Measurements from ENCODE around the gene TBKBP1. TPM values are rescaled to one million over a fixed set of nuclear protein-coding genes. Genes with fewer than 3 reads are reported as not detected.
"Not testable (repeated sequence)": the region's sequence is repeated elsewhere in the genome, so short reads cannot be mapped to it uniquely, and the experiment has no call there.

TBKBP1 gene
- total and polyA plus RNA-seq, 2 experiments from 2014 or later: 22.6 to 143 TPM

GRCh38 chr17:47678196-47678595, 15.8 kb upstream of the TBKBP1 start:
- H3K27ac ChIP-seq: peak overlapping the region; percentile 90
- TF ChIP-seq, protein P1, sequence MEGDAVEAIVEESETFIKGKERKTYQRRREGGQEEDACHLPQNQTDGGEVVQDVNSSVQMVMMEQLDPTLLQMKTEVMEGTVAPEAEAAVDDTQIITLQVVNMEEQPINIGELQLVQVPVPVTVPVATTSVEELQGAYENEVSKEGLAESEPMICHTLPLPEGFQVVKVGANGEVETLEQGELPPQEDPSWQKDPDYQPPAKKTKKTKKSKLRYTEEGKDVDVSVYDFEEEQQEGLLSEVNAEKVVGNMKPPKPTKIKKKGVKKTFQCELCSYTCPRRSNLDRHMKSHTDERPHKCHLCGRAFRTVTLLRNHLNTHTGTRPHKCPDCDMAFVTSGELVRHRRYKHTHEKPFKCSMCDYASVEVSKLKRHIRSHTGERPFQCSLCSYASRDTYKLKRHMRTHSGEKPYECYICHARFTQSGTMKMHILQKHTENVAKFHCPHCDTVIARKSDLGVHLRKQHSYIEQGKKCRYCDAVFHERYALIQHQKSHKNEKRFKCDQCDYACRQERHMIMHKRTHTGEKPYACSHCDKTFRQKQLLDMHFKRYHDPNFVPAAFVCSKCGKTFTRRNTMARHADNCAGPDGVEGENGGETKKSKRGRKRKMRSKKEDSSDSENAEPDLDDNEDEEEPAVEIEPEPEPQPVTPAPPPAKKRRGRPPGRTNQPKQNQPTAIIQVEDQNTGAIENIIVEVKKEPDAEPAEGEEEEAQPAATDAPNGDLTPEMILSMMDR (IDR thresholded peaks at IDR 0.05; ENCODE audit: low read depth, low read length): no peak
- DNase-seq (ENCODE audit: low read depth in 1 of 2, low spot score in 1 of 2): no peak
- H3K9me3 ChIP-seq (ENCODE audit: low read depth): no peaks in the 10 kb centered on the region
- H3K27me3 ChIP-seq: no peaks in the 10 kb centered on the region
- H3K4me3 ChIP-seq: no peak overlapping the region
- peaks cover 39% of the 10 kb centered on the region for H3K4me1 ChIP-seq (ENCODE audit: low read depth)
- peaks cover 66% of the 10 kb centered on the region for H3K36me3 ChIP-seq

DNA sequence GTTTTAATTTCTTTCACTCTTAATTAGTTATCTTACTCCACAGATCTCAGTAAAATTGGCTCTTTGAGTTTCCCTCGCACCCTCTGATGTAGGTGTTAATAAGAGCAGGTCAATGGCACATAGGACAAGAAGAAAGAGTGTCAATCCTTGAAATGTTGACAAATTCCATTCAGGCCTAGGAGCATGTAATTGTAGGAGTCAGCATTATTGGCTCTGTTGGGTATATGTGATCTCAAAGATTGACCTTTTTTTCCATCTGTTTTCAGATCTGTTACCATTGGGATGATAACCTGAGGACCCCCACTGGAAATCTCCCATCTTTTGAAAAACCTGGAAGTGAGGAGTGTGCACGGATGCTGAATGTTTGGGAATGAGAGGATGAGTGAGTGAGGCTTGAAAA, 11.8 kb upstream of the TBKBP1 start:
- no peaks in the 10 kb centered on the region for H3K27me3 ChIP-seq
- no peak for DNase-seq (ENCODE audit: low read depth in 1 of 2, low spot score in 1 of 2)
- H3K36me3 ChIP-seq: peaks cover 52% of the 10 kb centered on the region
- H3K9me3 ChIP-seq (ENCODE audit: low read depth): no peaks in the 10 kb centered on the region
- no peak overlapping the region for H3K27ac ChIP-seq
- peaks cover 2% of the 10 kb centered on the region for H3K4me1 ChIP-seq (ENCODE audit: low read depth)
- TF ChIP-seq, protein P1 (IDR thresholded peaks at IDR 0.05; ENCODE audit: low read depth, low read length): no peak
- no peak overlapping the region for H3K4me3 ChIP-seq

GRCh38 chr17:47682727-47683126, 11.2 kb upstream of the TBKBP1 start:
- peaks cover 47% of the 10 kb centered on the region for H3K36me3 ChIP-seq
- not testable (repeated sequence) for H3K27ac ChIP-seq; H3K9me3 ChIP-seq (ENCODE audit: low read depth)

DNA sequence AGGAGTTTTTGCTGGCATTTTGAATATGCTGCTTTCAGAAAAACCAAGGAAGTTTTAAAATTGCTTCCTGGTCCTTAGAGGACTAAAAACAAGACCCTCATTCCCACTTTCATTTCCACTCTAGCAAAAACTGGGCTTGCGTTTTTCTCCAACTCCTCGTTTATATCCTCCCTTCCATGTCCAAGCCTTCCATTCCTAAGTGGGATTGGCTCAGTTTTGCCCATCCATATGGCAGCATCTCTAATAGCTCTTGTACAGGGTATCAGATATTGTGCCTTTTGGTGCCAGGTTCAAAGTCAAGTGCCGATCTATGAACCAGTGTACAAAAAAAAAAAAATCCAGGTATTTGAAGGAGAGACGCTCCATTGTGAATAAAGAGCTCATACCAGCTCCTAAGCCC, 9.9 kb upstream of the TBKBP1 start:
- H3K36me3 ChIP-seq: peaks cover 36% of the 10 kb centered on the region
- no peak for DNase-seq (ENCODE audit: low read depth in 1 of 2, low spot score in 1 of 2)

More at GRCh38 chr17:47682727-47683126, 11.2 kb upstream of the TBKBP1 start:
- not testable (repeated sequence) for H3K4me3 ChIP-seq; H3K4me1 ChIP-seq (ENCODE audit: low read depth); DNase-seq (ENCODE audit: low read depth in 1 of 2, low spot score in 1 of 2); H3K27me3 ChIP-seq

GRCh38 chr17:47684535-47685193, 9.3 kb upstream of the TBKBP1 start:
- Histone ChIP-seq H3K36me3 (peaks cover 30% of the 10 kb centered on the region), H3K4me1 (ENCODE audit: low read depth) (no peaks in the 10 kb centered on the region), H3K4me3 (no peak overlapping the region), H3K27me3 (no peaks in the 10 kb centered on the region), H3K27ac (peak overlapping the region; percentile 66), H3K9me3 (ENCODE audit: low read depth) (no peaks in the 10 kb centered on the region)
- TF ChIP-seq, protein P1 (IDR thresholded peaks at IDR 0.05; ENCODE audit: low read depth, low read length): no peak
- DNase-seq (ENCODE audit: low read depth in 1 of 2, low spot score in 1 of 2): no peak

More for the DNA sequence above, 9.9 kb upstream of the TBKBP1 start:
- peak overlapping the region; percentile 66 for H3K27ac ChIP-seq
- H3K4me3 ChIP-seq: no peak overlapping the region
- no peaks in the 10 kb centered on the region for H3K9me3 ChIP-seq (ENCODE audit: low read depth)
- TF ChIP-seq, protein P1 (IDR thresholded peaks at IDR 0.05; ENCODE audit: low read depth, low read length): no peak
- no peaks in the 10 kb centered on the region for H3K4me1 ChIP-seq (ENCODE audit: low read depth)
- H3K27me3 ChIP-seq: no peaks in the 10 kb centered on the region

DNA sequence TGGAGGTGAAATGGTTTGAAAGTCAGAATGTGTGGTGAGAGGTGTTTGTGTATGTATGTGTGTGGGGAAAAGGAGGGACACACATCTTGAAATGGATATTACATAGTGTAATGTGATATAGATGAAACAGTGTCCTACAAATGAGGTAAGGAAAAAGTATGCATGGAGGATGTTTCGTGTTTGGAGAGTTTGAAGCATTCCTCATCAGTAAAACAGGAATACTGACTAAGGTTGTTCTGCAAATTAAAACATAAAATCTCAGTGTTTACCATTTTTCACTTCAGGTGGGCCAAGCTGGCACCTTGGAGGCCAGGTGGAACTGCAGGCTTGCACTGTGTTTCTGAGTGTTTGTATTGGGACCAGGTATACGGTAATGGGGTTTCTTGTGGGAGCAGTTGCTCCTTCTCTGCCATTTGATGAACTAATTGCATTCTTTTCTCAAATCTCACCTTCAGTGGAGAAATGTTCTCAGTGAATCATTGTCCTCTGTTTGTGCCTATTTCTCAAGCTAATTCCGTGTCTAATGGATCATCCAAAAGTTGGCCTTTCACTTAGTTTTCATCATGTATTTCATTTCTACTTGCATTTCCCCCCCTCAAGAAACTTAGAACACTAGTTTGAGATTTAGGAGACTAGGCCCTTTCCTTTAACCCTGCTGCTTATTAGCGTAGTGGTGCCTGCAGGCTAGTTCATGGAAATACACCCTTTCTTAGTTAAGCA, 8.2 kb upstream of the TBKBP1 start:
- no peak overlapping the region for H3K4me3 ChIP-seq
- no peaks in the 10 kb centered on the region for H3K4me1 ChIP-seq (ENCODE audit: low read depth)
- peak overlapping the region; percentile 70 for H3K27ac ChIP-seq
- TF ChIP-seq, protein P1 (IDR thresholded peaks at IDR 0.05; ENCODE audit: low read depth, low read length): no peak
- H3K9me3 ChIP-seq (ENCODE audit: low read depth): no peaks in the 10 kb centered on the region
- H3K27me3 ChIP-seq: no peaks in the 10 kb centered on the region
- no peak for DNase-seq (ENCODE audit: low read depth in 1 of 2, low spot score in 1 of 2)
- peaks cover 19% of the 10 kb centered on the region for H3K36me3 ChIP-seq
